ENCODE results near the gene ISG20L2.

- TF ChIP-seq TAF1 (IDR thresholded peaks at IDR 0.05; ENCODE audit: borderline replicate concordance, low read depth, low read length), result no peak
- TF ChIP-seq NFIC (IDR thresholded peaks at IDR 0.05; ENCODE audit: borderline replicate concordance), result no peak
- peak; percentile 74 for TF ChIP-seq CTCF (IDR thresholded peaks at IDR 0.05)
Observed at GRCh38 chr1:156689035-156689952, 39.3 kb downstream of the ISG20L2 start.

Measured in SK-N-SH (cell line).